ENCODE measurements around the gene POMT2.

- TF ChIP-seq, protein P1, sequence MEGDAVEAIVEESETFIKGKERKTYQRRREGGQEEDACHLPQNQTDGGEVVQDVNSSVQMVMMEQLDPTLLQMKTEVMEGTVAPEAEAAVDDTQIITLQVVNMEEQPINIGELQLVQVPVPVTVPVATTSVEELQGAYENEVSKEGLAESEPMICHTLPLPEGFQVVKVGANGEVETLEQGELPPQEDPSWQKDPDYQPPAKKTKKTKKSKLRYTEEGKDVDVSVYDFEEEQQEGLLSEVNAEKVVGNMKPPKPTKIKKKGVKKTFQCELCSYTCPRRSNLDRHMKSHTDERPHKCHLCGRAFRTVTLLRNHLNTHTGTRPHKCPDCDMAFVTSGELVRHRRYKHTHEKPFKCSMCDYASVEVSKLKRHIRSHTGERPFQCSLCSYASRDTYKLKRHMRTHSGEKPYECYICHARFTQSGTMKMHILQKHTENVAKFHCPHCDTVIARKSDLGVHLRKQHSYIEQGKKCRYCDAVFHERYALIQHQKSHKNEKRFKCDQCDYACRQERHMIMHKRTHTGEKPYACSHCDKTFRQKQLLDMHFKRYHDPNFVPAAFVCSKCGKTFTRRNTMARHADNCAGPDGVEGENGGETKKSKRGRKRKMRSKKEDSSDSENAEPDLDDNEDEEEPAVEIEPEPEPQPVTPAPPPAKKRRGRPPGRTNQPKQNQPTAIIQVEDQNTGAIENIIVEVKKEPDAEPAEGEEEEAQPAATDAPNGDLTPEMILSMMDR (IDR thresholded peaks at IDR 0.05) = no peak
- TF ChIP-seq POLR2A (IDR thresholded peaks at IDR 0.05) = no peak
- no peak for TF ChIP-seq POLR2AphosphoS5 (IDR thresholded peaks at IDR 0.05)
Measured at GRCh38 chr14:77314539-77315457, 5.9 kb downstream of the POMT2 start.
